Mesendoderm (in vitro differentiated cells): ENCODE results near the gene IMMP2L.
"Not testable (repeated sequence)": the region's sequence is repeated elsewhere in the genome, so short reads cannot be mapped to it uniquely, and the experiment has no call there.

ENCODE experiments used
- DNase-seq: peaks from one replicate; pipeline ENCODE4 v3.0.0; 2013
- H2AK5ac ChIP-seq: 2 replicates; pipeline ENCODE4 v1.6.1; 2013; ENCODE audit warnings: low read length, inconsistent platforms
- H2BK120ac ChIP-seq: 2 replicates; pipeline ENCODE4 v1.6.1; 2013; ENCODE audit warnings: low read depth, mild to moderate bottlenecking, low read length, moderate library complexity, mixed read lengths
- H2BK15ac ChIP-seq: replicated peaks from 2 replicates; pipeline ENCODE4 v1.6.1; 2013; ENCODE audit warnings: low read depth, mild to moderate bottlenecking, moderate library complexity
- H2BK5ac ChIP-seq: 2 replicates; pipeline ENCODE4 v1.6.1; 2013; ENCODE audit warnings: low read length, inconsistent platforms
- H3K18ac ChIP-seq: 2 replicates; pipeline ENCODE4 v1.6.1; 2013; ENCODE audit warnings: mild to moderate bottlenecking, low read length, mixed read lengths
- H3K23ac ChIP-seq: one replicate; pipeline ENCODE4 v1.6.1; 2013; ENCODE audit warnings: low read length
- H3K27ac ChIP-seq: 2 replicates; pipeline ENCODE4 v1.5.1; 2013; ENCODE audit warnings: low read depth, mild to moderate bottlenecking, inconsistent platforms, low read length, moderate library complexity
- H3K27me3 ChIP-seq: 2 replicates; pipeline ENCODE4 v1.6.1; 2013; ENCODE audit warnings: low read length, control low read depth, mild to moderate bottlenecking, inconsistent platforms; ENCODE audit not compliant: insufficient read depth, poor library complexity
- H3K36me3 ChIP-seq: 2 replicates; pipeline ENCODE4 v1.6.1; 2013; ENCODE audit warnings: low read length, inconsistent platforms; ENCODE audit not compliant: control insufficient read depth, insufficient read depth
- H3K4ac ChIP-seq: one replicate; pipeline ENCODE4 v1.6.1; 2013; ENCODE audit warnings: low read depth, mild to moderate bottlenecking, low read length, moderate library complexity
- H3K4me1 ChIP-seq: 2 replicates; pipeline ENCODE4 v1.6.1; 2013; ENCODE audit warnings: low read depth, low read length, inconsistent platforms; ENCODE audit not compliant: control insufficient read depth
- H3K4me2 ChIP-seq: 2 replicates; pipeline ENCODE4 v1.6.1; 2013; ENCODE audit warnings: low read length
- H3K4me3 ChIP-seq: 2 replicates; pipeline ENCODE4 v1.5.1; 2013; ENCODE audit warnings: mild to moderate bottlenecking, low read length
- H3K56ac ChIP-seq: one replicate; pipeline ENCODE4 v1.6.1; 2013; ENCODE audit warnings: low read length
- H3K79me1 ChIP-seq: 2 replicates; pipeline ENCODE4 v1.6.1; 2013; ENCODE audit warnings: low read length, inconsistent platforms
- H3K79me2 ChIP-seq: 2 replicates; pipeline ENCODE4 v1.6.1; 2013; ENCODE audit warnings: mild to moderate bottlenecking, low read length; ENCODE audit not compliant: control insufficient read depth, insufficient read depth
- H3K9ac ChIP-seq: 2 replicates; pipeline ENCODE4 v1.6.1; 2013; ENCODE audit warnings: low read length, inconsistent platforms
- H4K5ac ChIP-seq: one replicate; pipeline ENCODE4 v1.6.1; 2013; ENCODE audit warnings: low read length
- H4K8ac ChIP-seq: one replicate; pipeline ENCODE4 v1.6.1; 2013; ENCODE audit warnings: low read depth, mild to moderate bottlenecking, control low read depth, low read length, moderate library complexity
- WGBS: extraction: QIAGEN DNeasy Blood & Tissue Kit; methylation state at CpG from one replicate; pipeline ENCODE4 v1.1.7; 2013; ENCODE audit warnings: low lambda C conversion rate, missing lambda C conversion rate; ENCODE audit not compliant: insufficient coverage; ENCODE audit errors: extremely low coverage; 5-methylcytosine and 5-hydroxymethylcytosine counted together

The IMMP2L gene

GRCh38 chr7:110673148-110673547, 889.1 kb downstream of the IMMP2L start:
- no peak overlapping the region for H4K8ac ChIP-seq
- H3K4me2 ChIP-seq, result no peak overlapping the region
- H2BK120ac ChIP-seq, result no peak overlapping the region
- H3K36me3 ChIP-seq, result no peaks in the 10 kb centered on the region
- no peak overlapping the region for H3K9ac ChIP-seq
- no peak overlapping the region for H2BK5ac ChIP-seq
- H3K79me2 ChIP-seq, result no peaks in the 10 kb centered on the region
- no peak overlapping the region for H3K27ac ChIP-seq
- H4K5ac ChIP-seq, result no peak overlapping the region
- no peak overlapping the region for H3K23ac ChIP-seq
- no peak overlapping the region for H3K56ac ChIP-seq
- no CpG with 5 or more reads among the region's 1 CpG for WGBS
- no peak for DNase-seq
- H3K4me1 ChIP-seq, result no peaks in the 10 kb centered on the region
- no peak overlapping the region for H2BK15ac ChIP-seq
- no peak overlapping the region for H3K4me3 ChIP-seq
- H3K4ac ChIP-seq, result no peak overlapping the region
- H3K18ac ChIP-seq, result no peak overlapping the region
- no peaks in the 10 kb centered on the region for H3K27me3 ChIP-seq
- no peak overlapping the region for H2AK5ac ChIP-seq
- H3K79me1 ChIP-seq, result no peaks in the 10 kb centered on the region

GRCh38 chr7:110669410-110669809, 892.9 kb downstream of the IMMP2L start:
- Histone ChIP-seq H2BK15ac (no peak overlapping the region), H3K27ac (no peak overlapping the region), H3K9ac (no peak overlapping the region), H4K8ac (no peak overlapping the region), H3K79me2 (no peaks in the 10 kb centered on the region), H3K56ac (no peak overlapping the region), H3K4ac (no peak overlapping the region), H3K18ac (no peak overlapping the region), H3K23ac (no peak overlapping the region), H3K4me1 (no peaks in the 10 kb centered on the region), H3K4me2 (no peak overlapping the region), H2BK5ac (no peak overlapping the region), H3K79me1 (no peaks in the 10 kb centered on the region), H3K27me3 (no peaks in the 10 kb centered on the region), H3K36me3 (no peaks in the 10 kb centered on the region), H2AK5ac (no peak overlapping the region), H2BK120ac (no peak overlapping the region), H3K4me3 (no peak overlapping the region), H4K5ac (no peak overlapping the region)
- DNase-seq, result no peak
- no CpG with 5 or more reads among the region's 5 CpGs for WGBS

- no peak for DNase-seq
- Histone ChIP-seq H3K79me1 (no peaks in the 10 kb centered on the region), H3K27ac (no peak overlapping the region), H2BK120ac (no peak overlapping the region), H4K8ac (no peak overlapping the region), H4K5ac (no peak overlapping the region), H3K9ac (no peak overlapping the region), H3K27me3 (no peaks in the 10 kb centered on the region), H3K4me3 (no peak overlapping the region), H3K56ac (no peak overlapping the region), H3K23ac (no peak overlapping the region), H3K4me2 (no peak overlapping the region), H2BK15ac (no peak overlapping the region), H3K4ac (no peak overlapping the region), H3K36me3 (no peaks in the 10 kb centered on the region), H3K18ac (no peak overlapping the region), H2AK5ac (no peak overlapping the region), H3K4me1 (no peaks in the 10 kb centered on the region), H3K79me2 (no peaks in the 10 kb centered on the region), H2BK5ac (no peak overlapping the region)
- WGBS, result no CpG with 5 or more reads among the region's 4 CpGs
These were observed 897.5 kb downstream of the IMMP2L start for GRCh38 chr7:110664803-110665202.

- H3K23ac ChIP-seq, H3K9ac ChIP-seq, H3K79me1 ChIP-seq, H3K4me3 ChIP-seq, H2BK120ac ChIP-seq, H3K27ac ChIP-seq, DNase-seq, H2BK15ac ChIP-seq, H2BK5ac ChIP-seq, H3K79me2 ChIP-seq, H3K18ac ChIP-seq, H3K56ac ChIP-seq, H4K8ac ChIP-seq, H2AK5ac ChIP-seq, H4K5ac ChIP-seq, H3K4ac ChIP-seq, H3K36me3 ChIP-seq, H3K4me1 ChIP-seq, H3K4me2 ChIP-seq, H3K27me3 ChIP-seq: not testable (repeated sequence)
- WGBS, result no CpG with 5 or more reads among the region's 7 CpGs
These were observed 901.7 kb downstream of the IMMP2L start for GRCh38 chr7:110660637-110661036.

DNA sequence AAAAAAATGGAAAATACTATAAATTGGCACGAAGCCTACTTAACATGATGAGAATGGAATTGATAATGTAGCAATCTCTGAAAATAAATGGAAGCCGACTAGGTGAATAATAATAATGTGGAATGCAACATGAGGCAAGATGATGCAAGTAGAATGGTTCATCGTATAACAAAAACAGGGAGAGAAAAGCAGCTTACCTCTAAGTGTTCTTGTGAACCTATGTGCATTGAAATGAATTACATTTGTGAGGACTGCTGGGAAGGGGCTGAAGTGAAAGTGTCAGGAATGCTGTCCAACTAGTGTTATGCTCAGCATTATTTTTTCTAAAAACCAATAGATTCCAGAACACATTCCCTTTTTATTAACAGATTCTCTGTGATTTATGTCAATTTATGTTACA, 912.0 kb downstream of the IMMP2L start:
- H3K79me2 ChIP-seq, result no peaks in the 10 kb centered on the region
- no peak overlapping the region for H3K56ac ChIP-seq
- H2BK120ac ChIP-seq, result no peak overlapping the region
- no peak overlapping the region for H3K27ac ChIP-seq
- no peaks in the 10 kb centered on the region for H3K36me3 ChIP-seq
- no peak overlapping the region for H3K4me3 ChIP-seq
- H3K18ac ChIP-seq, result no peak overlapping the region
- no peak overlapping the region for H4K5ac ChIP-seq
- no peaks in the 10 kb centered on the region for H3K27me3 ChIP-seq
- H2BK15ac ChIP-seq, result no peak overlapping the region
- no peaks in the 10 kb centered on the region for H3K4me1 ChIP-seq
- no peak overlapping the region for H2AK5ac ChIP-seq
- peak; percentile 9 for DNase-seq
- H3K23ac ChIP-seq, result no peak overlapping the region
- no peak overlapping the region for H2BK5ac ChIP-seq
- WGBS, result no CpG with 5 or more reads among the region's 3 CpGs
- H3K9ac ChIP-seq, result no peak overlapping the region
- no peak overlapping the region for H3K4ac ChIP-seq
- H3K79me1 ChIP-seq, result no peaks in the 10 kb centered on the region
- H3K4me2 ChIP-seq, result no peak overlapping the region
- no peak overlapping the region for H4K8ac ChIP-seq

- Histone ChIP-seq H3K4me3 (no peak overlapping the region), H3K18ac (no peak overlapping the region), H2AK5ac (no peak overlapping the region), H3K4ac (no peak overlapping the region), H3K79me1 (no peaks in the 10 kb centered on the region), H3K9ac (no peak overlapping the region), H4K8ac (peak overlapping the region; percentile 28), H3K27me3 (no peaks in the 10 kb centered on the region), H3K27ac (no peak overlapping the region), H2BK5ac (no peak overlapping the region), H2BK120ac (no peak overlapping the region), H4K5ac (no peak overlapping the region), H3K56ac (no peak overlapping the region), H3K4me2 (no peak overlapping the region), H3K36me3 (no peaks in the 10 kb centered on the region), H3K4me1 (no peaks in the 10 kb centered on the region), H2BK15ac (no peak overlapping the region), H3K23ac (no peak overlapping the region), H3K79me2 (no peaks in the 10 kb centered on the region)
- WGBS, result no CpG with 5 or more reads among the region's 4 CpGs
- DNase-seq, result no peak
These were observed 915.0 kb downstream of the IMMP2L start for GRCh38 chr7:110647266-110647665.
